Mesothelial cell of epicardium (in vitro differentiated cells): Measurements from ENCODE around the gene CDH4. TPM values are rescaled to one million over a fixed set of nuclear protein-coding genes. Genes with fewer than 3 reads are reported as not detected.

Experiments
- DNase-seq, 2 experiments: peaks; one replicate each; pipeline ENCODE4 v3.0.0; 2021; ENCODE audit warnings: low spot score in 2 of 2; ENCODE audit not compliant: unreplicated experiment in 2 of 2
- H3K27ac Mint-ChIP-seq: 2 replicates; pipeline ENCODE4 v1.8.0; 2021; ENCODE audit warnings: mixed read lengths
- H3K27me3 Mint-ChIP-seq: 2 replicates; pipeline ENCODE4 v1.8.0; 2021; ENCODE audit warnings: low read depth, mixed read lengths
- H3K36me3 Mint-ChIP-seq: 2 replicates; pipeline ENCODE4 v1.8.0; 2021; ENCODE audit warnings: mixed read lengths
- H3K4me1 Mint-ChIP-seq: 2 replicates; pipeline ENCODE4 v1.8.0; 2021; ENCODE audit warnings: mixed read lengths
- H3K4me3 Mint-ChIP-seq: 2 replicates; pipeline ENCODE4 v1.8.0; 2021; ENCODE audit warnings: mild to moderate bottlenecking, moderate library complexity, mixed read lengths
- H3K9me3 Mint-ChIP-seq: 2 replicates; pipeline ENCODE4 v1.8.0; 2021; ENCODE audit warnings: mixed read lengths
- total RNA-seq: library from RNA; stranded (reverse); gene quantifications from 3 replicates; pipeline ENCODE4 v1.2.1, GENCODE V29; 2021
- TF ChIP-seq, protein P1 (sequence below): fragments of 200-600 bp; sonication (generic); IDR thresholded peaks from one replicate; pipeline ENCODE4 v1.5.0; 2021; ENCODE audit warnings: antibody characterized with exemption; ENCODE audit not compliant: unreplicated experiment

The CDH4 gene
- total RNA-seq, 1 donor from 2014 or later = 1.1 TPM

DNA sequence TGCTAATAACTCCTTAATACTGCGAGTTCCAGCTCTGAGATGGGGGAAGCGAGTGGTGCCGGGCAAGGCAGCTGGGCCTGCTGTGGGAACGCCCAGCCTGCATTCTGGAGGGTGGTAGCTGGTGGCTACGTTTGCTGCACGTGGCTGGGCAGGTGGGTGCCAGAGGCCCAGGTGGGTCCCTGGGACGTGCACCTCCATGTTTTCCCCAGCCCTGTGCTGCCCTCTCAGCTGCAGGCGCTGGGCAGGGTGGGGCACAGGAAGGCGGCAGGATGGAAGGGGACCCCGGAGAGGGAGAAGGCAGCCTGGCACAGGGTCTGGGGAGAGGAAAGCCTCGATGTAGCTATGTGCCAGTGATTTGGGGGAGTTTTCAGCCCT is 388.8 kb downstream of the CDH4 start:
- Mint-ChIP-seq H3K36me3 (no peaks in the 10 kb centered on the region), H3K9me3 (peaks cover 3% of the 10 kb centered on the region), H3K4me1 (no peaks in the 10 kb centered on the region), H3K27me3 (peaks cover 34% of the 10 kb centered on the region), H3K27ac (no peak overlapping the region), H3K4me3 (no peak overlapping the region)
- DNase-seq = no peak
- TF ChIP-seq, protein P1, sequence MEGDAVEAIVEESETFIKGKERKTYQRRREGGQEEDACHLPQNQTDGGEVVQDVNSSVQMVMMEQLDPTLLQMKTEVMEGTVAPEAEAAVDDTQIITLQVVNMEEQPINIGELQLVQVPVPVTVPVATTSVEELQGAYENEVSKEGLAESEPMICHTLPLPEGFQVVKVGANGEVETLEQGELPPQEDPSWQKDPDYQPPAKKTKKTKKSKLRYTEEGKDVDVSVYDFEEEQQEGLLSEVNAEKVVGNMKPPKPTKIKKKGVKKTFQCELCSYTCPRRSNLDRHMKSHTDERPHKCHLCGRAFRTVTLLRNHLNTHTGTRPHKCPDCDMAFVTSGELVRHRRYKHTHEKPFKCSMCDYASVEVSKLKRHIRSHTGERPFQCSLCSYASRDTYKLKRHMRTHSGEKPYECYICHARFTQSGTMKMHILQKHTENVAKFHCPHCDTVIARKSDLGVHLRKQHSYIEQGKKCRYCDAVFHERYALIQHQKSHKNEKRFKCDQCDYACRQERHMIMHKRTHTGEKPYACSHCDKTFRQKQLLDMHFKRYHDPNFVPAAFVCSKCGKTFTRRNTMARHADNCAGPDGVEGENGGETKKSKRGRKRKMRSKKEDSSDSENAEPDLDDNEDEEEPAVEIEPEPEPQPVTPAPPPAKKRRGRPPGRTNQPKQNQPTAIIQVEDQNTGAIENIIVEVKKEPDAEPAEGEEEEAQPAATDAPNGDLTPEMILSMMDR = no peak

DNA sequence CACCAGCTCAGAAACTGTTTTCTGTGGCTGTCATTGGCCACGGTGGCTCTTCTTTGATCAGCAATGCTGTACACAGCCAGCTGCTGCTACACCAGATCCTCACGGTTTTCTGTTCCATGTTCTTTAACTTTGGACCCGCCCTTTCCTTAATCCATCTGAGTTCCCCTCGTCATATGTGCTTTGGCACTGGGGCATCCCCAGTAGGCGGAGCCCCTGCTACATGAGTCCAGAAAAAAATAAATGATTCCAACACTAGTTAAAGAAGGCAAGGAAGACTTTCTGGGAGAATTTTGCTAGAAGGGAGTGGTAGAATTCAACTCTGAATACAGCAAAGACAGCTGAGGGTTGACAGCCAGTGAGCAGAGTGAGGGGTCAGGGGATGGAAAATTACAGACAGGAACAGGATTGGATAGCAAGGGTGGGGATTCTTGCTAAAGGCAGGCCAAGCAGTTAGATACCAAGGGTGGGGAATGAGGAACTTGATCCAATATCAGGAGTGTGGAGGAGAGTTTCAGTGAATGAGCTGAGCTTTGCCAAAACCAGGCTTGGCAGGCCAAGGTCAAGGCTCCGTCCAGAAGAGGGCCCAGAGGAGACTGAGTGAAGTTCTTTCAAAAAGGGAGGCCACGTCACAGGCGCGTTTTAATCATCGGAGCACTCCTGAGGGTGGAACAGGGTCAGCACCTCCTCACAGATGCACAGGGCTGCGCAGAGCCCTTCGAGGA is 391.8 kb downstream of the CDH4 start:
- DNase-seq = no peak
- H3K27ac Mint-ChIP-seq = no peak overlapping the region
- peaks cover 21% of the 10 kb centered on the region for H3K27me3 Mint-ChIP-seq
- H3K4me3 Mint-ChIP-seq = no peak overlapping the region
- peaks cover 3% of the 10 kb centered on the region for H3K9me3 Mint-ChIP-seq
- no peaks in the 10 kb centered on the region for H3K4me1 Mint-ChIP-seq
- TF ChIP-seq, protein P1 = no peak
- no peaks in the 10 kb centered on the region for H3K36me3 Mint-ChIP-seq

- no peak overlapping the region for H3K4me3 Mint-ChIP-seq
- TF ChIP-seq, protein P1 = no peak
- no peaks in the 10 kb centered on the region for H3K4me1 Mint-ChIP-seq
- H3K36me3 Mint-ChIP-seq = no peaks in the 10 kb centered on the region
- peaks cover 3% of the 10 kb centered on the region for H3K9me3 Mint-ChIP-seq
- H3K27ac Mint-ChIP-seq = no peak overlapping the region
- DNase-seq = no peak
- H3K27me3 Mint-ChIP-seq = peaks cover 24% of the 10 kb centered on the region
Observed at GRCh38 chr20:61644378-61645076, 392.5 kb downstream of the CDH4 start.

DNA sequence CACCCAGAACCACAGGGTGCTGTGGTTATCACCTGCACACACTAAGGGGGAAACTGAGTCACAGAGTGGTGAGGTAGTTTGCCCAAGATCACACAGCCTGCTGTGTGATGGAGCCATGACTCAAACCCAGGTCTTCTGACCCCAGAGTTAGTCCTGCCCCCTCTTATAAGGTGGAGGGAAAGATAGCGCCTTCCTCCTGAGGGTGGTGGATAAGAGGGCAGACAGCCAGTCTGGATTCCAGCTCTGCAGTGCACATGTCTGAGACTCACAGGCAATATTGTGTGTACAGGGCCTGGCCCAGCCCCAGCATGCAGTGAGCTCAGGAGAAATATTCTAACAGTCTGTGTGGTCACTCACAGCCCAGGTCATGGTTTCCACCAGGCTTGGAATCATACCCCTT is 393.7 kb downstream of the CDH4 start:
- H3K9me3 Mint-ChIP-seq = peaks cover 3% of the 10 kb centered on the region
- H3K27ac Mint-ChIP-seq = no peak overlapping the region
- no peaks in the 10 kb centered on the region for H3K4me1 Mint-ChIP-seq
- no peak for DNase-seq
- peaks cover 21% of the 10 kb centered on the region for H3K27me3 Mint-ChIP-seq
- no peak overlapping the region for H3K4me3 Mint-ChIP-seq
- TF ChIP-seq, protein P1 = no peak
- no peaks in the 10 kb centered on the region for H3K36me3 Mint-ChIP-seq

GRCh38 chr20:61646453-61646852 is 394.4 kb downstream of the CDH4 start:
- H3K4me3 Mint-ChIP-seq = no peak overlapping the region
- H3K27ac Mint-ChIP-seq = no peak overlapping the region
- H3K27me3 Mint-ChIP-seq = peaks cover 25% of the 10 kb centered on the region
- TF ChIP-seq, protein P1 = no peak
- peaks cover 3% of the 10 kb centered on the region for H3K9me3 Mint-ChIP-seq
- no peaks in the 10 kb centered on the region for H3K4me1 Mint-ChIP-seq
- no peaks in the 10 kb centered on the region for H3K36me3 Mint-ChIP-seq
- DNase-seq = no peak
